HG03442 (cell line): ENCODE data around the gene CRYM.
"Not testable (repeated sequence)": the region's sequence is repeated elsewhere in the genome, so short reads cannot be mapped to it uniquely, and the experiment has no call there.

Experiments used
- ATAC-seq: cut with Tn5 transposase; IDR thresholded peaks from one replicate; pipeline ENCODE4 v1.9.1; 2021; ENCODE audit warnings: mild to moderate bottlenecking, moderate library complexity; ENCODE audit not compliant: unreplicated experiment

The CRYM gene

GRCh38 chr16:21281698-21282389, 3.8 kb upstream of the CRYM start:
- no peak for ATAC-seq

GRCh38 chr16:21279501-21279900, 1.4 kb upstream of the CRYM start:
- no peak for ATAC-seq

GRCh38 chr16:21277045-21277926, 804 bp downstream of the CRYM start:
- ATAC-seq = no peak

GRCh38 chr16:21276090-21276489, 2.0 kb downstream of the CRYM start:
- no peak for ATAC-seq

DNA sequence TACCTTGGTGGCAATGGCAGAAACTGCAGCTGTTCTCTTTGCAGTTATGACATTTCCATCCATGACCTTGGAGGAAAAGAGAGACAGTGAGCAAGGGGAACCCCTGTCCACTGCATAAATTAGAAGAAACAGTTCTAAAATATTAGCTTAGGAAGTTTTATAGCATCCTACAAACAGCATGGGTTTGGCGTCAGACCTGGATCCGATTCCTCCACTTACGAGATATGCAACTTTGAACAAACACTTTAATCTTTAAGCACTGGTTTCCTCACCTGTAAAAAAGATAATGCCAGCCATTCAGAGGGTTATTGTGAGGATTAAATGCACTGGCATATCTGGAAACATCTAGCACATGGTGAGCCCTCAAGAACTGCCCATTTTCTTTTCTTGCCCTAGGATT, 2.6 kb downstream of the CRYM start:
- no peak for ATAC-seq

DNA sequence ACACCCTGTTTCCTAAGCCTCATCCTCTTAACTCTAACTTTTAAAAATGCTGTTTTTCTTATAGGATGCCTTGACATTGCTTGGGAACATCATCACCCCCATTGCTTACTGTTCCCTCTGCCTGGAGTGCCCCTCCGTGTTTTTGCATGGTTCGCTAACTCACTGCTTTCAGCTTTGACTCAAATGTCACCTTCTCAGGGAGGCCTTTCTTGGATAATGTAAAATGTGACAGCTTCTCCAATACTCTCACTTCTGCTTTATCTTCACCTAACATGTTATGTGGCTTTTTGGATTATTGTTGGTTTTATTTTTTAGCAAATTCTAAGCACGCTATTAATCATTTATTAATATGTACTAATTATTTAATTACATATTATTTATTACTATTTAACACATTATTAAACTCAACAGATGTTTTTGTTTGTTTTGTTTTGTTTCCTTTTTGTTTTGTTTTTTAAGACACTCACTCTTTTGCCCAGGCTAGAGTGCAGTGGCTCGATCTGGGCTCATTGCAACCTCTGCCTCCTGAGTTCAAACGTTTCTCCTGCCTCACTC, 3.8 kb downstream of the CRYM start:
- ATAC-seq = no peak

GRCh38 chr16:21272763-21273162, 5.3 kb downstream of the CRYM start:
- not testable (repeated sequence) for ATAC-seq

DNA sequence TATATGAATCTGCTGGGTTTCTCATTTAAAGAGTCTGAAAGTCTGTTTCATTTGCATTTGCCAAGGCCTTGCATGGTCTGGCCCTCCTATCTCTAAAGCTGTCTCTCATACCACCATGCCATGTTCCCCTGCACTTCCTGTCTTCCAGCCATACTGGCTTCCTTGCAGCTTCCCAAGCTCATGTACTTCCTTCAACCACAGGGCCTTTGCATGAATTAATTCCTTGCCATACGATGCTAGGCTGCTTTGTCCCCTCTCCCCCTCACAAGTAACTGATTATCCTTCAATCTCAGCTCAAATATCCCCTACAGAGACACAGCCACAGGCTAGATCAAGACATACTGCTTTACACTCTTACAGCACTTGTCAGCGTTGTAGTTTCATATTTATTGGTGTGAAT, 5.8 kb downstream of the CRYM start:
- no peak for ATAC-seq

GRCh38 chr16:21268236-21268635, 9.9 kb downstream of the CRYM start:
- no peak for ATAC-seq

DNA sequence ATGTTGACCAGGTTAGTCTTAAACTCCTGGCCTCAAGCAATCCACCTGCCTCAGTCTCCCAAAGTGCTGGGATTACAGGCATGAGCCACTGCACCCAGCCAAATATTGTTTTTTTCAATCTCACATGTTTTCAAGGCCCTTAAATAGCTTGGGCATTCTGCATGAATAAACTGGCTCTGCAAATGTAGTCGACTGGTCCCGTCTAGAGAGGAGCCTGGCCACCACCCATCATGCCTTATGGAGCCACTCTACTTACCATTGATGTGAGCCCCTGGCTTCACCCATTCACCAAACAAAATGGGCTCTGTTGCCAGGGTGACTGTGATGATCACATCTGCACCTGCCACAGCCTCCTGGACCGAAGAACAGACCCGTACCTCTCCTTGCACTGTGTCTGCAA, 10.8 kb downstream of the CRYM start:
- no peak for ATAC-seq

DNA sequence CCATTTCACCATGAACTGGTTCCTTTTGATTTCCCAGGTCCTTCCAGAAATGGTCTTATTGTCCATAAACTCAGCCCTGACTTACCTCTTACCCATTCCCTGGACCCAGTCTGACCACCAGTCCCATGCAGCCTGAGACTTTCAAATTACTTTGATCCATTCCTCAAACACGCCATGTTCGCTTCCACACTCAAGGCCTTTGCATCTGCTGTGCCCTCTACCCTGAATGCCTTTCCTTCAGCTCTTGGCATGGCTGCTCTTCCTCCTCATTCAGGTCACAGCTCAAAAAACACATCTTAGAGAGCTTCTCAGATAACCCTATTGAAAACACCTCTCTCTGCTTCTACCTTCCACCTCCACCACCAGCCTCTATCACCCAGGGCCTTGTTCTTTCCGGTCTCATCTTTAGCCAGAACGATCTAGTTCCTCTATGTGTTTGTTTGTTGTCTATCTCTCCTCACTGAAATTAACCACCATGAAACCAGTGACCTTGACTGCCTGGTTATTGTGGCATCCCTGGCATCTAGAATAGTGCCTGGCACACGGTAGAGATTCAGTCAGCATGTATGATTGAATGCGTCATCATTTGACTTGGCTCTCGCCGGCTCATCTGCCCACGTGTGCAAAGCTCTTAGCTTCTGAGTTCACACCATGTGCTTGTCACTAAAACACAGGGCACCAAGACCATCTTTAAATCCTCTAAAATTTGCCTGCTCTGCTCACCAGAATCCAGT, 12.8 kb downstream of the CRYM start:
- ATAC-seq = no peak

DNA sequence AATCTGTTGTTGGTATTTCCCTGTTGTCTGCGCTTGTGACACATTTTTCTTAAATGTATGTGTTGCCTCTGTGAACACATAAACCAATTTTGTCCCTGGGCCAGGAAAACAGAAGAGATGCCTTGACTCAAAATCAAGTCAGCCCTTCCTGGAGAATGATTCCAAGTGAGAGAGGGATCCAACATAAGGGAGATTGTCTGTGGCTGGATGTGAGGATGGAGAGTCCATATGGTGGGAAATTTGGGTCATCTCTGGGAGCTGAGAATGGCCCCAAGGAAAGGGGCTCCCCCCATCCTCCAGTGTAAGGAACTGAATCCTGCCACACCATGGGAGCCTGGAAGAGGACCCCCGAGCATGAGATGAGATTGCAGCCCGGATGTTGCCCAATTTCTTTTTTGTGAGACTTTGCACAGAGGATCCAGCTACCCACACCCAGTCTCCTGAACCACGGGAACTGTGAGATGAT, 13.5 kb downstream of the CRYM start:
- no peak for ATAC-seq

DNA sequence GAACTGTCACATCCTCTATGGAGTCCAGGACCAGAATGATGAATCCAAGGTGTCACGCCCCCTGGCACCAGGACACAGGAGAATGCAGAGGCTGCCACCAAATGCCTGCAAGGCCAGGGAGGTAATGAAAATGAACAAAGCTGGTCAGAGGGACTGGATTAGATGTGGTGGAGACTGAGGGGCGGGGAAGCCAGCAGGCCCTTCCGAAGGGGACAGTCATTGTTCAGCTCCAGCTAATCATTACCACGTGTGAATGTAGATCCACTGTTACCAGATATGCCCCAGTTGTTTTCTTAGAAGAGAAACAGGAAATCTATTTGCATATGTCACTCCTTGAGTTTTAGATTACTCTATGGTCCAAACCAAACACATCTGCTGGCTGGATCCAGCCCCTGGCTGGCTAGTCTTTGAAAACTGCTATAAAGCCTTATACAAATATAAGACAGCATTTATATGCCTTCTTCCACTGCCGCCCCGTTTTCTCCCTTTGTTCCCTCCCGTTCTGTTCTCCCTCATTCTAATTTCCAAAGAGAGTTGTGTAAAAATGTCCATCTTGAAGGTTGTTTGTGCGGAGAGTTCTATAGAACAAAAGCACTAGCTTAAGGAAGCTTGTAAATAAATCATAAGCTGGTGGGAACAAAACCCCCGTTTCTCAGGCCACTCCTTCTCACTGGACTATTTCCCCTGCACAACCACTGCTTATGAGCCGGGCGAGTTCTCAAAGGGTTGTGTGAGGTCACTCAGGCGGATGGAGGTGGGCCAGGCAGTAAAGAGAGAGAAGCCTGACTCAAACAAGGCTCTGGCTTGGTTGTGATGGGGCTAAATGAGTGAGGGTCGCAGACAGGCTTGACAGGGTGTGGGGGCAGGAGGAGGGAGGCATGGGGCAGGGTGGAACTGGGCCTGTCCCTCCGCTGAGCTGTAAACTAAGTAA, 14.2 kb downstream of the CRYM start:
- peak; percentile 58 for ATAC-seq

- ATAC-seq = no peak
Measured at GRCh38 chr16:21262779-21263639, 15.1 kb downstream of the CRYM start.

- no peak for ATAC-seq
Measured at GRCh38 chr16:21260870-21261791, 17.0 kb downstream of the CRYM start.

- ATAC-seq = no peak
Measured at GRCh38 chr16:21257284-21257683, 20.8 kb downstream of the CRYM start.

GRCh38 chr16:21256636-21257035, 21.5 kb downstream of the CRYM start:
- no peak for ATAC-seq

GRCh38 chr16:21253470-21253869, 24.6 kb downstream of the CRYM start:
- no peak for ATAC-seq
